ENCODE results near the gene IKZF1.

The IKZF1 gene
- long read RNA-seq, full-length matches to known transcripts = 16 of 99 reads
- long read RNA-seq, partial matches to known transcripts = 10 of 99 reads
- long read RNA-seq, other reads (novel, unspliced or antisense) = 73 of 99 reads

DNA sequence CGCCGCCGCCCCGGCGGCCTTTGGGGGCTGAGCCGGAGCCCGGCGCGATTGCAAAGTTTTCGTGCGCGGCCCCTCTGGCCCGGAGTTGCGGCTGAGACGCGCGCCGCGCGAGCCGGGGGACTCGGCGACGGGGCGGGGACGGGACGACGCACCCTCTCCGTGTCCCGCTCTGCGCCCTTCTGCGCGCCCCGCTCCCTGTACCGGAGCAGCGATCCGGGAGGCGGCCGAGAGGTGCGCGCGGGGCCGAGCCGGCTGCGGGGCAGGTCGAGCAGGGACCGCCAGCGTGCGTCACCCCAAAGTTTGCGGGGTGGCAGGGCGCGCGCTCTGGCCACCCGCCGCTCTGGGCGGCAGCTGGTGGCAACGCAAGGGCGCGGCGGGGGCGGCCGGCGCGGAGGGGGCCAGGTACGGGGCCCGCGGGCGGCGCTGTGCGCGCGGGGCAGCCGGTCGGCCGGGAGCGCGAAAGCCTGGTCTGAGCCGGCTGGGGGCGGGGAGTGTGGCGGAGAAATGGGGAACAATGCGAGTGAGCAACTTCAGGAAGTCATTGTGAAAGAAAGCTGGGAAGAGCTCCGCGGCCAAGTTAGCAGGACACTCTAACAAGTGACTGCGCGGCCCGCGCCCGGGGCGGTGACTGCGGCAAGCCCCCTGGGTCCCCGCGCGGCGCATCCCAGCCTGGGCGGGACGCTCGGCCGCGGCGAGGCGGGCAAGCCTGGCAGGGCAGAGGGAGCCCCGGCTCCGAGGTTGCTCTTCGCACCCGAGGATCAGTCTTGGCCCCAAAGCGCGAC lies at the start of gene IKZF1:
Gene IKZF1, plus strand, starts transcription at position 588 of the 782 bp plus-strand sequence. CDS start 14,346 bp downstream, outside the sequence.
- H3K27me3 ChIP-seq (ENCODE audit: insufficient read depth, poor library complexity, severe bottlenecking) = no peaks in the 10 kb centered on the region
- H3K4me3 ChIP-seq (replicated peaks; ENCODE audit: insufficient read depth, low read length) = peak within 1 kb of the TSS; percentile 73
- TF ChIP-seq GABPA (IDR thresholded peaks at IDR 0.05; ENCODE audit: low read depth) = no peak
- TF ChIP-seq POLR2AphosphoS5 (IDR thresholded peaks at IDR 0.05; ENCODE audit: low read depth) = no peak; the same call in none of the 2 replicates
- TF ChIP-seq SPI1 (IDR thresholded peaks at IDR 0.05; ENCODE audit: borderline replicate concordance, low read depth) = peak; percentile 61; the same call in 1 of the 2 replicates
- TF ChIP-seq, protein P1, sequence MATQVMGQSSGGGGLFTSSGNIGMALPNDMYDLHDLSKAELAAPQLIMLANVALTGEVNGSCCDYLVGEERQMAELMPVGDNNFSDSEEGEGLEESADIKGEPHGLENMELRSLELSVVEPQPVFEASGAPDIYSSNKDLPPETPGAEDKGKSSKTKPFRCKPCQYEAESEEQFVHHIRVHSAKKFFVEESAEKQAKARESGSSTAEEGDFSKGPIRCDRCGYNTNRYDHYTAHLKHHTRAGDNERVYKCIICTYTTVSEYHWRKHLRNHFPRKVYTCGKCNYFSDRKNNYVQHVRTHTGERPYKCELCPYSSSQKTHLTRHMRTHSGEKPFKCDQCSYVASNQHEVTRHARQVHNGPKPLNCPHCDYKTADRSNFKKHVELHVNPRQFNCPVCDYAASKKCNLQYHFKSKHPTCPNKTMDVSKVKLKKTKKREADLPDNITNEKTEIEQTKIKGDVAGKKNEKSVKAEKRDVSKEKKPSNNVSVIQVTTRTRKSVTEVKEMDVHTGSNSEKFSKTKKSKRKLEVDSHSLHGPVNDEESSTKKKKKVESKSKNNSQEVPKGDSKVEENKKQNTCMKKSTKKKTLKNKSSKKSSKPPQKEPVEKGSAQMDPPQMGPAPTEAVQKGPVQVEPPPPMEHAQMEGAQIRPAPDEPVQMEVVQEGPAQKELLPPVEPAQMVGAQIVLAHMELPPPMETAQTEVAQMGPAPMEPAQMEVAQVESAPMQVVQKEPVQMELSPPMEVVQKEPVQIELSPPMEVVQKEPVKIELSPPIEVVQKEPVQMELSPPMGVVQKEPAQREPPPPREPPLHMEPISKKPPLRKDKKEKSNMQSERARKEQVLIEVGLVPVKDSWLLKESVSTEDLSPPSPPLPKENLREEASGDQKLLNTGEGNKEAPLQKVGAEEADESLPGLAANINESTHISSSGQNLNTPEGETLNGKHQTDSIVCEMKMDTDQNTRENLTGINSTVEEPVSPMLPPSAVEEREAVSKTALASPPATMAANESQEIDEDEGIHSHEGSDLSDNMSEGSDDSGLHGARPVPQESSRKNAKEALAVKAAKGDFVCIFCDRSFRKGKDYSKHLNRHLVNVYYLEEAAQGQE (IDR thresholded peaks at IDR 0.05; ENCODE audit: insufficient replicate concordance, low read depth) = peak; percentile 52
- peak within 1 kb of the TSS; percentile 87 for H3K27ac ChIP-seq (replicated peaks)
- peak; percentile 85 to 96 for DNase-seq (ENCODE audit: low read depth in 1 of 2, low spot score in 1 of 2)

DNA sequence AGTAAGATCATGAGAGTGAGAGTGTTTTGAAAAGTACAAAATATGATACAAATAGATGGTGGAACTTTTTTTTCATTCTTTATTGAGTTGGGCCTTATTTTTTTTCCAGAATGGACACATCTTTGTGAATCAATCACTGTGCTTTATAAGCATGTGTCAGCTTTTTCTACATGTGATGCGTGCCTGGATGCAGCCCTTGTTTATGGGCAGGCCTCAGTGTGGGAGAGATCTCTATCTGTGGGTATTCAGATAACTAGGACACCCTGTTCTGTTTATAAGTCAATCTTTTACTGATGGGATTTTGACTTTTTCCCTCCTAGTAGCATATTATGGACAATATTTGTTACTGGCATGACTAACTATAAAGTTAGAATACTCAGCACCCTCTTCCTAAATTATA lies 42.9 kb upstream of the IKZF1 start:
- no peaks in the 10 kb centered on the region for H3K27me3 ChIP-seq (ENCODE audit: insufficient read depth, poor library complexity, severe bottlenecking)
- TF ChIP-seq GABPA (IDR thresholded peaks at IDR 0.05; ENCODE audit: low read depth) = no peak
- TF ChIP-seq, protein P2, sequence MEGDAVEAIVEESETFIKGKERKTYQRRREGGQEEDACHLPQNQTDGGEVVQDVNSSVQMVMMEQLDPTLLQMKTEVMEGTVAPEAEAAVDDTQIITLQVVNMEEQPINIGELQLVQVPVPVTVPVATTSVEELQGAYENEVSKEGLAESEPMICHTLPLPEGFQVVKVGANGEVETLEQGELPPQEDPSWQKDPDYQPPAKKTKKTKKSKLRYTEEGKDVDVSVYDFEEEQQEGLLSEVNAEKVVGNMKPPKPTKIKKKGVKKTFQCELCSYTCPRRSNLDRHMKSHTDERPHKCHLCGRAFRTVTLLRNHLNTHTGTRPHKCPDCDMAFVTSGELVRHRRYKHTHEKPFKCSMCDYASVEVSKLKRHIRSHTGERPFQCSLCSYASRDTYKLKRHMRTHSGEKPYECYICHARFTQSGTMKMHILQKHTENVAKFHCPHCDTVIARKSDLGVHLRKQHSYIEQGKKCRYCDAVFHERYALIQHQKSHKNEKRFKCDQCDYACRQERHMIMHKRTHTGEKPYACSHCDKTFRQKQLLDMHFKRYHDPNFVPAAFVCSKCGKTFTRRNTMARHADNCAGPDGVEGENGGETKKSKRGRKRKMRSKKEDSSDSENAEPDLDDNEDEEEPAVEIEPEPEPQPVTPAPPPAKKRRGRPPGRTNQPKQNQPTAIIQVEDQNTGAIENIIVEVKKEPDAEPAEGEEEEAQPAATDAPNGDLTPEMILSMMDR (IDR thresholded peaks at IDR 0.05; ENCODE audit: insufficient read depth, low read length) = no peak
- no peak for TF ChIP-seq SPI1 (IDR thresholded peaks at IDR 0.05; ENCODE audit: borderline replicate concordance, low read depth)
- no peak for TF ChIP-seq POLR2AphosphoS5 (IDR thresholded peaks at IDR 0.05; ENCODE audit: low read depth)
- TF ChIP-seq, protein P1 (IDR thresholded peaks at IDR 0.05; ENCODE audit: insufficient replicate concordance, low read depth) = no peak
- DNase-seq (ENCODE audit: low read depth in 1 of 2, low spot score in 1 of 2) = no peak
- H3K27ac ChIP-seq (replicated peaks) = no peak overlapping the region
- no peak overlapping the region for H3K4me3 ChIP-seq (replicated peaks; ENCODE audit: insufficient read depth, low read length)

DNA sequence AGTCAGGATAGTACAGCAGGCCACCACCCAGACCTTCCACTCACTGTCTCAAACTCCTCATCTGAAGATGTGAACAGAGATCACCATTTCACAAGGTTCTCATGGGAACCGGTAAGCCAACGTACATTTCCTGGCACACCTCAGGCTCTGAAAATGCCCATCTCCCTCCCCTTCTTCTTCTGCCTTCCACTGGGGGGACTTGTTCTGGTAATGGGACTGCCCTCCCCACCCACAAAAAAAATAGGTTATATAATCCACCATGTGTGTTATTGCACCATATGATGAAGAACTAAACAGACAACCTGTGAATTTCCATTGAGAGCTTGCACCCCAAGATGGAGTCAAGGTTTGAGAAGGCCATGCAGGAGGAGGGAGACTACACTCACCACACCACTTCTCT lies 42.1 kb upstream of the IKZF1 start:
- H3K27me3 ChIP-seq (ENCODE audit: insufficient read depth, poor library complexity, severe bottlenecking) = no peaks in the 10 kb centered on the region
- no peak for DNase-seq (ENCODE audit: low read depth in 1 of 2, low spot score in 1 of 2)
- H3K27ac ChIP-seq (replicated peaks) = no peak overlapping the region
- H3K4me3 ChIP-seq (replicated peaks; ENCODE audit: insufficient read depth, low read length) = no peak overlapping the region
- TF ChIP-seq, protein P2 (IDR thresholded peaks at IDR 0.05; ENCODE audit: insufficient read depth, low read length) = no peak
- no peak for TF ChIP-seq SPI1 (IDR thresholded peaks at IDR 0.05; ENCODE audit: borderline replicate concordance, low read depth)
- TF ChIP-seq GABPA (IDR thresholded peaks at IDR 0.05; ENCODE audit: low read depth) = no peak
- no peak for TF ChIP-seq POLR2AphosphoS5 (IDR thresholded peaks at IDR 0.05; ENCODE audit: low read depth)
- TF ChIP-seq, protein P1 (IDR thresholded peaks at IDR 0.05; ENCODE audit: insufficient replicate concordance, low read depth) = no peak
